ENCODE measurements around the gene PABPC3.

- TF ChIP-seq EZH2 (IDR thresholded peaks at IDR 0.05; ENCODE audit: low read length, missing control alignments) (no peak), CTCF (conservative IDR thresholded peaks at IDR 0.05 in 1 of 2, IDR thresholded peaks at IDR 0.05 in 1 of 2; ENCODE audit: low read depth in 1 of 2, low read length in 2 of 2) (no peak)
Observed at GRCh38 chr13:25051065-25051464, 44.9 kb upstream of the PABPC3 start.

Measured in fibroblast of lung (primary cell).